ENCODE data around the gene ECE1. TPM values are rescaled to one million over a fixed set of nuclear protein-coding genes. Genes with fewer than 3 reads are reported as not detected.
"Not testable (repeated sequence)": the region's sequence is repeated elsewhere in the genome, so short reads cannot be mapped to it uniquely, and the experiment has no call there.

ECE1 gene
- total RNA-seq, 3 donors from 2014 or later = 121 to 168 (median 149) TPM

DNA sequence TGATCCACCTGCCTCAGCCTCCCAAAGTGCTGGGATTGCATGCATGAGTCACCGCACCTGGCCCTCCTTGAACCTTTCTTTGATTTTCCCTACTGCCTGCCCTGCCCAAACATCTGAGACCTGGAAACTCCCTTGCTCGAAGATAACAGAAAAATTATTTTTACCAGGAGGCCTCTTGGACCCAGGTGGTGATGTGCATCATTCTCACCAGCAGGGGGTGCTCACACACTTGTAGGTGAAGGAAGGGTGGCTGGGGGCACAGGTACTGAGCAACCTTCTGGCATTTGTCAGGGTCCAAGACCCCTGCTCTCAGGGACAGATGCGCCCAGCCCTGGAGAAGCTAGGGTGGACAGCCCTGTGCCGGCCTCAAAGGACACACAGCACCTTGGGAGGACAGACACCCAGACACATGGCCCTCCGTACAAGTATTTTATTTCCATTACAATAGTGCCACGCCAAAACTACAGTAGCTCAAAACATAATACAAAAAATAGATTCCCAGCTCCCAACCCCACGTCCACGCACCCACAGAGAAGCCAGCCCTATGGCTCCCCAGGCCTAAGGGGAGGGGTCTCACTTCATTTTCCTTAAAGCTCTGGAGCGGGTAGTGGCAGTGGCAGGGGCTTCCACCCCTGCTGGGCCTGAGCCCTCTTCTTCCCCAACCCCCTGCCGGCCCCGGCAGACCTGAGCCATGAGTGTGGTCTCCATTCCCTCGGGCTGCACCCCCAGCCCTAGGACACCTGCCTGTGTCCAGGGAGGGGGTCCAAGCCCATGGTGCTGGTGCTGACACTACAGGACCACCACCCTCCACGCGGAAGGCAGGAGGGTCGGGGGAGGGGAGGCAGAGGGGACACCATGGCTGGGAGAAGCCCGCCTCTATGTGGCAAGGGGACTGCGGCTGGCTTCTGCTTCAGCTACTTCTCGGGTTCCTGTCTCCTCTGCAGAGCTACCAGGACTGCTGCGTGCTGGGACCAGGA lies 73.1 kb downstream of the ECE1 start:
- DNase-seq (peak; percentile 63), ATAC-seq (peak; percentile 53 to 64)
- H3K4me3 Mint-ChIP-seq = no peak overlapping the region
- H3K9me3 Mint-ChIP-seq = no peaks in the 10 kb centered on the region
- H3K36me3 Mint-ChIP-seq (ENCODE audit: insufficient read depth) = peaks cover 15% of the 10 kb centered on the region
- H3K27me3 Mint-ChIP-seq (ENCODE audit: low read depth) = no peaks in the 10 kb centered on the region
- H3K4me1 Mint-ChIP-seq (ENCODE audit: low read depth) = peaks cover 4% of the 10 kb centered on the region

DNA sequence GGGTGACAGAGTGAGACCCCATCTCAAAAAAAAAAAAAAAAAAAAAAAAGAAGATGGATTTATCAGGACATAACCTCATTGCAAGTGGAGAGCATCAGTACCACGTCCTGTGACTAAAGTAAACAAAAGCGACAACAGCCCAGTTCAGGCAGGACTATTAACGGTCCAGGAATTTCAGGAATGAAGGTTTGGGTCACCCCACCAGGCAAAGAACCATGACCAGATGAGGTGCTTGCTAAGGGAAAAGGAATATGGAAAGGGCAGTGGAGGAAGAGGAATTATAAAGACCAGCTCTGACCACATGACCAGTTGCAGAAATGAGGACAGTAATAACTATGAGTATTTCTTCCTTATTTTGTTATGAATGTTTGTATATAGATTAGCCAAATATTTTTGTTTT lies 78.1 kb downstream of the ECE1 start:
- peaks cover 4% of the 10 kb centered on the region for H3K4me1 Mint-ChIP-seq (ENCODE audit: low read depth)
- H3K9me3 Mint-ChIP-seq = no peaks in the 10 kb centered on the region
- no peak overlapping the region for H3K4me3 Mint-ChIP-seq
- DNase-seq (no peak), ATAC-seq (no peak)
- peaks cover 6% of the 10 kb centered on the region for H3K36me3 Mint-ChIP-seq (ENCODE audit: insufficient read depth)
- no peaks in the 10 kb centered on the region for H3K27me3 Mint-ChIP-seq (ENCODE audit: low read depth)

- not testable (repeated sequence) for H3K4me1 Mint-ChIP-seq (ENCODE audit: low read depth); DNase-seq; H3K9me3 Mint-ChIP-seq; ATAC-seq; H3K36me3 Mint-ChIP-seq (ENCODE audit: insufficient read depth); H3K27me3 Mint-ChIP-seq (ENCODE audit: low read depth); H3K4me3 Mint-ChIP-seq
Measured at GRCh38 chr1:21208137-21208700, 82.0 kb downstream of the ECE1 start.

DNA sequence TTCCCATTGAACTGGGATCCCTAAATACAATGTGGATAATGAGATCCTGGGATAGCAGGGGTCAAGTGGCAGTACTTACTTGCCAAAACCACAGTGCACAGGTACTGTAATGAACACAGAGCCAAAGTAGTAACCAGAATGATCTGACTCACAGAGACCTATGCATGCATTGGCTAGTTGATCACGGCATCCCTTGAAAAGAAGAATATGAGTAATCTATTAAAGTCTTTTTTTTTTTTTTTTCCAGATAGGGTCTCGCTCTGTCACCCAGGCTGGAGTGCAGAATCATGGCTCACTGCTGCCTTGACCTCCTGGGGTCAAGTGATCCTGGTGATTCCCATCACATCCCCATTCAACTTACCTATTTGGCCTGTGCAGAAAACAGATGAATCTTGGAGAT lies 84.1 kb downstream of the ECE1 start:
- Mint-ChIP-seq H3K9me3 (no peaks in the 10 kb centered on the region), H3K4me1 (ENCODE audit: low read depth) (no peaks in the 10 kb centered on the region), H3K27me3 (ENCODE audit: low read depth) (no peaks in the 10 kb centered on the region), H3K36me3 (ENCODE audit: insufficient read depth) (no peaks in the 10 kb centered on the region), H3K4me3 (no peak overlapping the region)
- no peak for DNase-seq
- ATAC-seq = peak in 1 of 2 donors; percentile 67

GRCh38 chr1:21205416-21205815 lies 84.8 kb downstream of the ECE1 start:
- no peaks in the 10 kb centered on the region for H3K9me3 Mint-ChIP-seq
- no peaks in the 10 kb centered on the region for H3K4me1 Mint-ChIP-seq (ENCODE audit: low read depth)
- H3K27me3 Mint-ChIP-seq (ENCODE audit: low read depth) = no peaks in the 10 kb centered on the region
- ATAC-seq (no peak), DNase-seq (no peak)
- H3K36me3 Mint-ChIP-seq (ENCODE audit: insufficient read depth) = no peaks in the 10 kb centered on the region
- no peak overlapping the region for H3K4me3 Mint-ChIP-seq

GRCh38 chr1:21201650-21202049 lies 88.6 kb downstream of the ECE1 start:
- no peak overlapping the region for H3K4me3 Mint-ChIP-seq
- H3K36me3 Mint-ChIP-seq (ENCODE audit: insufficient read depth) = no peaks in the 10 kb centered on the region
- ATAC-seq (no peak), DNase-seq (no peak)
- H3K9me3 Mint-ChIP-seq = no peaks in the 10 kb centered on the region
- no peaks in the 10 kb centered on the region for H3K4me1 Mint-ChIP-seq (ENCODE audit: low read depth)
- peaks cover 6% of the 10 kb centered on the region for H3K27me3 Mint-ChIP-seq (ENCODE audit: low read depth)

DNA sequence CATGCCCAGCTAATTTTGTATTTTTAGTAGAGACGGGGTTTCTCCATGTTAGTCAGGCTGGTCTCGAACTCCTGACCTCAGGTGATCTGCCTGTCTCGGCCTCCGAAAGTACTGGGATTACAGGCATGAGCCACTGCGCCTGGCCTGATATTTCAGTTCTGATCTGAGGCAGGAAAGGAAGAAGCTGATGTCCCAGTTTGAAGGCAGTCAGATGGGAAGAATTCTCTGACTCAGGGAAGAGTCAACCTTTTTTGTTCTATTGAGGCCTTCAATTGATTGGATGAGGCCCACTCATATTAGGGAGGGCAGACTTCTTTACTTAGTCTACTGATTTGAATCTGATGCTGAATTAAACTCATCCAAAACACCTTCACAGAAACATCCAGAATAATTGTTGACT lies 89.0 kb downstream of the ECE1 start:
- H3K9me3 Mint-ChIP-seq; ATAC-seq; H3K4me1 Mint-ChIP-seq (ENCODE audit: low read depth): not testable (repeated sequence)

DNA sequence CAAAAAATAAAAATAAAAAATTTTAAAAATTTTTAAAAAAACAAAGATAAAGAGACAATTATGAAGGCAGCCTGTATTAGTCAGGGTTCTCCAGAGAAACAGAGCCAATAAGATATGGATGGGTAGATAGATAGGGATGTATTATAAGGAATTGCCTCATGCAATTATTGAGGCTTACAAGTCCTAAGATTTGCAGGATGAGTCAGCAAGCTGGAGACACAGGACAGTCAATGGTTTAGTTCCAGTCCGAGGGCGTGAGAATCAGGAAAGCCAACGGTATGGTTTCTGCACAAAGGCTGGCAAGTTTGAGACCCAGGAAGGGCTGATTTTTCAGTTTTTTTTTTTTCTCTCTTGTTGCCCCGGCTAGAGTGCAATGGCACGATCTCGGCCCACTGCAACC lies 89.5 kb downstream of the ECE1 start:
- Mint-ChIP-seq H3K27me3 (ENCODE audit: low read depth) (peaks cover 9% of the 10 kb centered on the region), H3K4me3 (no peak overlapping the region), H3K36me3 (ENCODE audit: insufficient read depth) (no peaks in the 10 kb centered on the region), H3K9me3 (no peaks in the 10 kb centered on the region), H3K4me1 (ENCODE audit: low read depth) (no peaks in the 10 kb centered on the region)
- DNase-seq = no peak
- ATAC-seq = no peak

More for the DNA sequence above, 89.0 kb downstream of the ECE1 start:
- H3K36me3 Mint-ChIP-seq (ENCODE audit: insufficient read depth); H3K4me3 Mint-ChIP-seq; DNase-seq; H3K27me3 Mint-ChIP-seq (ENCODE audit: low read depth): not testable (repeated sequence)

DNA sequence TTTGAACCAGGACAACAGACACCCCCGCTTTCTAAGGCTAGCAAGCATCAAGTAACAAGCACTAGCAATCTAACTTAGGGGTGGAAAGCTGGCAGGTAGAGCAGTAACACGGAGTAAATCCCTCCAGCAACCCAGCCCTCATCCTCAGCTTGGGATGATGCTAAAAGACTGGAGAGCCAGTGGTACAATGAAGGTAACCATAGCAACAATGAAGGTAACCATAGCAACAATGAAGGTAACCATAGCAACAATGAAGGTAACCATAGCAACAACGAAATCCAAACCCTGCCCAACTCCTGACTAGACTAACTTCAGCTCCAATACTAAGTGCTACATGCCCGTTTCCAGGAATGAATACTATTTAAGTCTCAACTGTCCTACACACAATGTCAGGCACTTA lies 91.3 kb downstream of the ECE1 start:
- peaks cover 10% of the 10 kb centered on the region for H3K27me3 Mint-ChIP-seq (ENCODE audit: low read depth)
- H3K9me3 Mint-ChIP-seq = no peaks in the 10 kb centered on the region
- ATAC-seq (no peak), DNase-seq (no peak)
- no peak overlapping the region for H3K4me3 Mint-ChIP-seq
- peaks cover 2% of the 10 kb centered on the region for H3K4me1 Mint-ChIP-seq (ENCODE audit: low read depth)
- H3K36me3 Mint-ChIP-seq (ENCODE audit: insufficient read depth) = no peaks in the 10 kb centered on the region

DNA sequence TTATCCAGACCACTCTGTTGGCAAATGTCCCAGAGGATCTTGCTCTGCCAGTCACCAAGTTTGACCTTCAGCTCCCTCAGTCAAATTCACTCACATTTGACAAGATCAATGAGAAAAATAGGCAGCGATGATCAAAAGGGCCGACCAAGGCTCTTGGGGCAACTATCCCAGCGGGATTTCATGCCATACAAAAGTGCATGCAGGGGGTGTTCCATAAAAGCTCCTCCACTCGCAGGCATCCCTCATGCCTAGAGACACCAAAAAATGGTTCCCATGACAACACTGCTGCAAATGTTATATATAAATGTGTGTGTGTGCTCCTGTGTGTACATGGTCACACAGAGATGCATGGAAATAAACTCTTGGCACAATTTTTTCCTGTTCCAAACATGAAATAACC lies 97.4 kb downstream of the ECE1 start:
- peaks cover 7% of the 10 kb centered on the region for H3K27me3 Mint-ChIP-seq (ENCODE audit: low read depth)

DNA sequence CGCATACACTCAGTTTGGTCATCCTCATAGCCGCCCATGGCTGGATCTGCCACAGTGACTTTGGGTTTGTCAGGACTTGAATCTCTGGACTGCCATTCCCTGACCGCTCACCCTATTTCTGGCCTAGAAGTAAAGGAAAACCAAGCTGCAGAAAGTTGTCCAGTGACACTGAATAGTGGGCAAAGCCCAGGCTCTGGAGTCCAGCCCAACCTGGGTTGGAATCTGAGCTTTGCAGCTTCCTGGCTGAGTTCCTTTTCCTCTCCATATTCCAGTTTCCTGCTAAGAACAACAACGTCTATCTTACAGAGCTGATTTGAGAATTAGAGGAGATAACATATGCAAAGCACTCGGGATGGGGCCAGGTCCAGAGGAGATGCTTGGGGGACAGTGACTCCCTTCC lies 98.0 kb downstream of the ECE1 start:
- H3K27me3 Mint-ChIP-seq (ENCODE audit: low read depth) = peaks cover 7% of the 10 kb centered on the region
- no peak overlapping the region for H3K4me3 Mint-ChIP-seq
- peaks cover 4% of the 10 kb centered on the region for H3K4me1 Mint-ChIP-seq (ENCODE audit: low read depth)
- H3K9me3 Mint-ChIP-seq = no peaks in the 10 kb centered on the region
- no peak for DNase-seq
- no peak for ATAC-seq
- no peaks in the 10 kb centered on the region for H3K36me3 Mint-ChIP-seq (ENCODE audit: insufficient read depth)

More for the DNA sequence above, 97.4 kb downstream of the ECE1 start:
- DNase-seq = no peak
- Mint-ChIP-seq H3K4me1 (ENCODE audit: low read depth) (peaks cover 4% of the 10 kb centered on the region), H3K36me3 (ENCODE audit: insufficient read depth) (no peaks in the 10 kb centered on the region), H3K9me3 (no peaks in the 10 kb centered on the region), H3K4me3 (no peak overlapping the region)
- no peak for ATAC-seq

DNA sequence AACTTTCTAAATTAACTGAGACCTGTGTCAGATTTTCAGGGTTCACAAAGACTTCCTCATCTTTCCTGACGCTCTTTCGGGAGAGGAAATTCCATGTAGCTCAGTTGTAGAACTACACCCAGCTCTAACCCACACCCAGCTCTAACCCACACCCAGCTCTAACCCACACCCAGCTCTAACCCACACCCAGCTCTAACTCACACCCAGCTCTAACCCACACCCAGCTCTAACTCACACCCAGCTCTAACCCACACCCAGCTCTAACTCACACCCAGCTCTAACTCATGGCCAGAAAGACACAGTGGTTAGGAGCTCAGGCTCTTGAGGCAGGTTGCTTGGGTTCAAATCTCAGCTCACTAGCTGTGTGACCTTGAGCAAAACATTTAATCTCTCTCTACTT lies 99.5 kb downstream of the ECE1 start:
- not testable (repeated sequence) for H3K4me1 Mint-ChIP-seq (ENCODE audit: low read depth); H3K4me3 Mint-ChIP-seq; H3K9me3 Mint-ChIP-seq; H3K27me3 Mint-ChIP-seq (ENCODE audit: low read depth); DNase-seq; ATAC-seq; H3K36me3 Mint-ChIP-seq (ENCODE audit: insufficient read depth)

- ATAC-seq (no peak), DNase-seq (no peak)
- H3K27me3 Mint-ChIP-seq (ENCODE audit: low read depth) = peaks cover 4% of the 10 kb centered on the region
- H3K4me1 Mint-ChIP-seq (ENCODE audit: low read depth) = peaks cover 2% of the 10 kb centered on the region
- no peaks in the 10 kb centered on the region for H3K9me3 Mint-ChIP-seq
- no peak overlapping the region for H3K4me3 Mint-ChIP-seq
- H3K36me3 Mint-ChIP-seq (ENCODE audit: insufficient read depth) = no peaks in the 10 kb centered on the region
Measured at GRCh38 chr1:21189906-21190500, 100.3 kb downstream of the ECE1 start.

GRCh38 chr1:21189421-21189820 lies 100.8 kb downstream of the ECE1 start:
- DNase-seq (no peak), ATAC-seq (no peak)
- Mint-ChIP-seq H3K4me3 (no peak overlapping the region), H3K4me1 (ENCODE audit: low read depth) (peaks cover 2% of the 10 kb centered on the region), H3K27me3 (ENCODE audit: low read depth) (peaks cover 4% of the 10 kb centered on the region), H3K9me3 (no peaks in the 10 kb centered on the region), H3K36me3 (ENCODE audit: insufficient read depth) (no peaks in the 10 kb centered on the region)

- DNase-seq (no peak), ATAC-seq (no peak)
- Mint-ChIP-seq H3K4me3 (no peak overlapping the region), H3K36me3 (ENCODE audit: insufficient read depth) (no peaks in the 10 kb centered on the region), H3K27me3 (ENCODE audit: low read depth) (peaks cover 2% of the 10 kb centered on the region), H3K4me1 (ENCODE audit: low read depth) (peaks cover 2% of the 10 kb centered on the region), H3K9me3 (no peaks in the 10 kb centered on the region)
Measured at GRCh38 chr1:21188235-21188634, 102.0 kb downstream of the ECE1 start.
